ENCODE measurements around the gene GABARAPL1.

The GABARAPL1 gene

GRCh38 chr12:10235761-10236631 is 23.3 kb downstream of the GABARAPL1 start:
- no peak for DNase-seq

- no peak for DNase-seq
These were observed 24.0 kb downstream of the GABARAPL1 start for GRCh38 chr12:10236720-10237119.

GRCh38 chr12:10238526-10238925 is 25.8 kb downstream of the GABARAPL1 start:
- DNase-seq = no peak

GRCh38 chr12:10241290-10241689 is 28.6 kb downstream of the GABARAPL1 start:
- no peak for DNase-seq

GRCh38 chr12:10241727-10242126 is 29.1 kb downstream of the GABARAPL1 start:
- no peak for DNase-seq

- DNase-seq = no peak
These were observed 29.9 kb downstream of the GABARAPL1 start for GRCh38 chr12:10242539-10242938.

- DNase-seq = no peak
These were observed 31.3 kb downstream of the GABARAPL1 start for GRCh38 chr12:10243818-10244520.

- no peak for DNase-seq
These were observed 34.9 kb downstream of the GABARAPL1 start for GRCh38 chr12:10247436-10248058.

GRCh38 chr12:10249690-10250455 is 37.2 kb downstream of the GABARAPL1 start:
- no peak for DNase-seq

- no peak for DNase-seq
These were observed 39.0 kb downstream of the GABARAPL1 start for GRCh38 chr12:10251669-10252068.

- no peak for DNase-seq
These were observed 39.5 kb downstream of the GABARAPL1 start for GRCh38 chr12:10252201-10252600.

GRCh38 chr12:10256064-10256463 is 43.4 kb downstream of the GABARAPL1 start:
- DNase-seq = no peak

- no peak for DNase-seq
These were observed 48.2 kb downstream of the GABARAPL1 start for GRCh38 chr12:10260927-10261326.

GRCh38 chr12:10268037-10268436 is 55.4 kb downstream of the GABARAPL1 start:
- DNase-seq = no peak

GRCh38 chr12:10272467-10272866 is 59.8 kb downstream of the GABARAPL1 start:
- no peak for DNase-seq
